ENCODE data around the gene DNAAF1. TPM values are rescaled to one million over a fixed set of nuclear protein-coding genes. Genes with fewer than 3 reads are reported as not detected.

DNAAF1 gene
- total RNA-seq, 5 donors from 2014 or later (not counting 1 experiment from before 2014, with no cell fraction given) = 0.16 to 0.32 TPM; not detected in 3

DNA sequence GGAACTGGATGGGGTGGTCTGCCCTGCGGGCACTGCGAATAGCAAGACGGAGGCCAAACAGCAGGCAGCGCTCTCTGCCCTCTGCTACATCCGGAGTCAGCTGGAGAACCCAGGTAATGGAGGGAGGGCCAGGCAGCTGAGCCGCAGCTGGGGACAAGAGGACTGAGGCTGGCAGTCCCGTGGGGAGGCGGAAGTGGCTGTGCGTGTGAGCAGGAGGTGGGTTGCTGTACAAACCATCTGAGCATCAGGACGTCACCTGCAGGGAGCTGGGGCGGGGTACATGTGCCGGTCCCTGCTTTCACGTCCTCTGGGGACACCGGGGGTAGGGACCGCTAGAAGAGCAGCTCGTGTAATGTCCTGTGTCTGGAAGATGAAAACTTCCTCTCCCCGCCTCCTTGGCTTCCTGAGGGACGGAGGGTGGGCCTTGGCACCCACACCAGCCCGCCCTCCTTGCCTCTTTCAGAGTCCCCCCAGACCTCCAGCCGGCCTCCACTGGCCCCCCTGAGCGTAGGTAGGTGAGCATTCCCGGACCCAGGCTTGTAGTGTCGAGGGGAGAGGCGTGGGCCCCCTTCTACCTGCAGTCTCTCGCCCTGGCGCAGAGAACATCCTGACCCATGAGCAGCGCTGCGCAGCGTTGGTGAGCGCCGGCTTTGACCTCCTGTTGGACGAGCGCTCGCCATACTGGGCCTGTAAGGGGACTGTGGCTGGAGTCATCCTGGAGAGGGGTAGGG is 49.5 kb downstream of the DNAAF1 start:
- H3K27me3 Mint-ChIP-seq = peaks cover 0 to 3% of the 10 kb centered on the region in 2 donors
- DNase-seq (peak in 30 of 35 experiments; percentile 15 to 62 (median 38)), ATAC-seq (replicated peaks in 1 of 4) (peak; percentile 73 to 86 (median 81))
- H3K4me1 Mint-ChIP-seq = peaks cover 17 to 21% (median 17%) of the 10 kb centered on the region in 3 donors
- ChIA-PET CTCF (interaction anchor here in 1 of 2 donors (0.7 kb wide), 1 partner anchor 626 kb away, joined by 3 read pairs; no protein-coding TSS in a partner anchor), POLR2A (no interaction called here)
- peaks cover 8 to 22% of the 10 kb centered on the region in 2 experiments for H3K4me1 ChIP-seq (ENCODE audit: control insufficient read depth in 1 of 2, extremely low read depth in 1 of 2, insufficient read depth in 2 of 2, low read length in 2 of 2)
- H3K9me3 Mint-ChIP-seq = no peaks in the 10 kb centered on the region
- peaks cover 2 to 13% of the 10 kb centered on the region in 2 experiments for H3K27me3 ChIP-seq (replicated peaks in 1 of 2; ENCODE audit: control insufficient read depth in 2 of 2, extremely low read depth in 1 of 2, insufficient read depth in 2 of 2, low read length in 1 of 2)
- H3K4me3 Mint-ChIP-seq = peak overlapping the region; percentile 45 to 71 (median 54)
- no peaks in the 10 kb centered on the region for H3K36me3 ChIP-seq (ENCODE audit: control insufficient read depth in 2 of 2, extremely low read depth in 1 of 2, insufficient read depth in 1 of 2, low read length in 1 of 2)
- no peak overlapping the region for H3K27ac ChIP-seq (ENCODE audit: low read length)
- H3K36me3 Mint-ChIP-seq = no peaks in the 10 kb centered on the region
- H3K27ac Mint-ChIP-seq = peak overlapping the region; percentile 63 to 70
- no peaks in the 10 kb centered on the region for H3K9me3 ChIP-seq
- 58% methylated on average over 29 of the region's 34 CpGs for WGBS (ENCODE audit: insufficient coverage)
- peak overlapping the region in 1 of 2 donors; percentile 0 for H3K4me3 ChIP-seq (ENCODE audit: control insufficient read depth in 1 of 2, extremely low read depth in 1 of 2, low read length in 1 of 2)

GRCh38 chr16:84195201-84196093 is 50.3 kb downstream of the DNAAF1 start:
- no peak overlapping the region for H3K4me3 ChIP-seq (ENCODE audit: control insufficient read depth in 1 of 2, extremely low read depth in 1 of 2, low read length in 1 of 2)
- ATAC-seq (replicated peaks in 1 of 4) (no peak), DNase-seq (no peak)
- H3K9me3 ChIP-seq = no peaks in the 10 kb centered on the region
- H3K36me3 ChIP-seq (ENCODE audit: control insufficient read depth in 2 of 2, extremely low read depth in 1 of 2, insufficient read depth in 1 of 2, low read length in 1 of 2) = no peaks in the 10 kb centered on the region
- 90% methylated on average over 27 of the region's 38 CpGs for WGBS (ENCODE audit: insufficient coverage)
- peaks cover 17 to 21% (median 17%) of the 10 kb centered on the region in 3 donors for H3K4me1 Mint-ChIP-seq
- H3K4me1 ChIP-seq (ENCODE audit: control insufficient read depth in 1 of 2, extremely low read depth in 1 of 2, insufficient read depth in 2 of 2, low read length in 2 of 2) = peaks cover 8 to 22% of the 10 kb centered on the region in 2 experiments
- H3K27ac Mint-ChIP-seq = no peak overlapping the region
- peaks cover 2 to 13% of the 10 kb centered on the region in 2 experiments for H3K27me3 ChIP-seq (replicated peaks in 1 of 2; ENCODE audit: control insufficient read depth in 2 of 2, extremely low read depth in 1 of 2, insufficient read depth in 2 of 2, low read length in 1 of 2)
- CTCF ChIA-PET = no interaction called here
- H3K36me3 Mint-ChIP-seq = no peaks in the 10 kb centered on the region
- no peak overlapping the region for H3K27ac ChIP-seq (ENCODE audit: low read length)
- H3K4me3 Mint-ChIP-seq = no peak overlapping the region
- no peaks in the 10 kb centered on the region for H3K9me3 Mint-ChIP-seq
- POLR2A ChIA-PET = no interaction called here
- H3K27me3 Mint-ChIP-seq = peaks cover 0 to 3% of the 10 kb centered on the region in 2 donors

GRCh38 chr16:84196101-84196500 is 51.0 kb downstream of the DNAAF1 start:
- H3K27me3 Mint-ChIP-seq = peaks cover 0 to 3% of the 10 kb centered on the region in 2 donors
- ATAC-seq (replicated peaks in 1 of 4) = no peak
- H3K36me3 ChIP-seq (ENCODE audit: control insufficient read depth in 2 of 2, extremely low read depth in 1 of 2, insufficient read depth in 1 of 2, low read length in 1 of 2) = no peaks in the 10 kb centered on the region
- POLR2A ChIA-PET = no interaction called here
- H3K4me3 ChIP-seq (ENCODE audit: control insufficient read depth in 1 of 2, extremely low read depth in 1 of 2, low read length in 1 of 2) = no peak overlapping the region
- no peak overlapping the region for H3K4me3 Mint-ChIP-seq
- H3K4me1 Mint-ChIP-seq = peaks cover 17 to 21% (median 17%) of the 10 kb centered on the region in 3 donors
- H3K27ac Mint-ChIP-seq = no peak overlapping the region
- H3K9me3 ChIP-seq = no peaks in the 10 kb centered on the region
- WGBS (ENCODE audit: insufficient coverage) = 88% methylated on average over 9 of the region's 16 CpGs
- H3K9me3 Mint-ChIP-seq = no peaks in the 10 kb centered on the region
- H3K4me1 ChIP-seq (ENCODE audit: control insufficient read depth in 1 of 2, extremely low read depth in 1 of 2, insufficient read depth in 2 of 2, low read length in 2 of 2) = peaks cover 8 to 22% of the 10 kb centered on the region in 2 experiments
- peaks cover 2 to 13% of the 10 kb centered on the region in 2 experiments for H3K27me3 ChIP-seq (replicated peaks in 1 of 2; ENCODE audit: control insufficient read depth in 2 of 2, extremely low read depth in 1 of 2, insufficient read depth in 2 of 2, low read length in 1 of 2)
- CTCF ChIA-PET = no interaction called here
- H3K36me3 Mint-ChIP-seq = no peaks in the 10 kb centered on the region
- DNase-seq = no peak
- no peak overlapping the region for H3K27ac ChIP-seq (ENCODE audit: low read length)

DNA sequence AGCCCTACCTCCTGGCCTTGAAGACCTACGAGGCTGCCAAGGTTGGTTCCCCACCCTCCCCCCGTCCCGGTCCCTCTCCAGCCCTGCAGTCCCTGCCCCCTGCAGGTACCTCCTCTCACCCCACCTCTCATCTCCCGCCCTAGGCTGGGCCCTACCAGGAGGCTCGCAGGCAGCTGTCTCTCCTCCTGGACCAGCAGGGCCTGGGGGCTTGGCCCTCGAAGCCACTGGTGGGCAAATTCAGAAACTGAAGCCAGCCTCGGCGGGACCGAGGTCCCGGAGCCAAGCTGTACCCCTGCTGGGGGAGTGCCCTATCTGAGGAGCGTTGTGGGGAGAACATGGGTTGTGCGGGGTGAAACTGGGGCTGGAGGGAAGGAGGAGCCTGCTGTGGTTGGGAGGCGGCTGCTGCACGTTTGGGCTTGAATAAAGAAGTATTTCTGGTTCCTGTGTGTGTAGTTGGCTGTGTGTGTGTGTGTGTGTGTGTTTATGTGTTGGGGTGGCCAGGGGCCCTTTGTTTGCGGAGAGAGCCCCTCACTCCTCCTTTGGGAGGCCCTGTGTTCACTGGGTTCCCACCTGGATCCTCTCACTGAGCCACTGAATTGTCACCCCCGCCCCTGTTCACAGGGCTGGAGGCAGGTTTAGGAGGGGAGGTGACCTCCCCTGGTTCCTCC is 51.8 kb downstream of the DNAAF1 start:
- H3K27me3 Mint-ChIP-seq = peaks cover 0 to 3% of the 10 kb centered on the region in 2 donors
- ChIA-PET CTCF (no interaction called here), POLR2A (no interaction called here)
- H3K27ac ChIP-seq (ENCODE audit: low read length) = no peak overlapping the region
- no peak overlapping the region for H3K27ac Mint-ChIP-seq
- H3K4me1 ChIP-seq (ENCODE audit: control insufficient read depth in 1 of 2, extremely low read depth in 1 of 2, insufficient read depth in 2 of 2, low read length in 2 of 2) = peaks cover 8 to 22% of the 10 kb centered on the region in 2 experiments
- no peaks in the 10 kb centered on the region for H3K36me3 Mint-ChIP-seq
- H3K4me1 Mint-ChIP-seq = peaks cover 17 to 21% (median 17%) of the 10 kb centered on the region in 3 donors
- no peaks in the 10 kb centered on the region for H3K9me3 Mint-ChIP-seq
- H3K4me3 Mint-ChIP-seq = no peak overlapping the region
- 69% methylated on average over 10 of the region's 16 CpGs for WGBS (ENCODE audit: insufficient coverage)
- no peak overlapping the region for H3K4me3 ChIP-seq (ENCODE audit: control insufficient read depth in 1 of 2, extremely low read depth in 1 of 2, low read length in 1 of 2)
- H3K9me3 ChIP-seq = no peaks in the 10 kb centered on the region
- DNase-seq (no peak), ATAC-seq (replicated peaks in 1 of 4) (no peak)
- H3K36me3 ChIP-seq (ENCODE audit: control insufficient read depth in 2 of 2, extremely low read depth in 1 of 2, insufficient read depth in 1 of 2, low read length in 1 of 2) = no peaks in the 10 kb centered on the region
- peaks cover 2 to 13% of the 10 kb centered on the region in 2 experiments for H3K27me3 ChIP-seq (replicated peaks in 1 of 2; ENCODE audit: control insufficient read depth in 2 of 2, extremely low read depth in 1 of 2, insufficient read depth in 2 of 2, low read length in 1 of 2)

GRCh38 chr16:84197466-84198128 is 52.5 kb downstream of the DNAAF1 start:
- Histone ChIP-seq H3K9me3 (no peaks in the 10 kb centered on the region), H3K4me1 (ENCODE audit: control insufficient read depth in 1 of 2, extremely low read depth in 1 of 2, insufficient read depth in 2 of 2, low read length in 2 of 2) (peaks cover 8 to 22% of the 10 kb centered on the region in 2 experiments), H3K4me3 (ENCODE audit: control insufficient read depth in 1 of 2, extremely low read depth in 1 of 2, low read length in 1 of 2) (no peak overlapping the region), H3K36me3 (ENCODE audit: control insufficient read depth in 2 of 2, extremely low read depth in 1 of 2, insufficient read depth in 1 of 2, low read length in 1 of 2) (no peaks in the 10 kb centered on the region), H3K27ac (ENCODE audit: low read length) (no peak overlapping the region), H3K27me3 (replicated peaks in 1 of 2; ENCODE audit: control insufficient read depth in 2 of 2, extremely low read depth in 1 of 2, insufficient read depth in 2 of 2, low read length in 1 of 2) (peaks cover 2 to 13% of the 10 kb centered on the region in 2 experiments)
- no peak overlapping the region for H3K27ac Mint-ChIP-seq
- no peaks in the 10 kb centered on the region for H3K36me3 Mint-ChIP-seq
- DNase-seq (no peak), ATAC-seq (replicated peaks in 1 of 4) (no peak)
- 84% methylated on average over 12 of the region's 14 CpGs for WGBS (ENCODE audit: insufficient coverage)
- H3K4me3 Mint-ChIP-seq = no peak overlapping the region
- CTCF ChIA-PET = no interaction called here
- POLR2A ChIA-PET = no interaction called here
- H3K4me1 Mint-ChIP-seq = peaks cover 17 to 21% (median 17%) of the 10 kb centered on the region in 3 donors
- peaks cover 0 to 3% of the 10 kb centered on the region in 2 donors for H3K27me3 Mint-ChIP-seq
- H3K9me3 Mint-ChIP-seq = no peaks in the 10 kb centered on the region

Data from T-cell (primary cell).